NCI-H345 treated with DMSO at 0.1 percent for 48 hours (cell line): ENCODE results near the gene DTNB.
"Not testable (repeated sequence)": the region's sequence is repeated elsewhere in the genome, so short reads cannot be mapped to it uniquely, and the experiment has no call there.

Experiments
- DNase-seq: peaks from one replicate; lab custom pipeline; 2025; ENCODE audit not compliant: unreplicated experiment; lab: John Stamatoyannopoulos, UW

Gene DTNB

DNA sequence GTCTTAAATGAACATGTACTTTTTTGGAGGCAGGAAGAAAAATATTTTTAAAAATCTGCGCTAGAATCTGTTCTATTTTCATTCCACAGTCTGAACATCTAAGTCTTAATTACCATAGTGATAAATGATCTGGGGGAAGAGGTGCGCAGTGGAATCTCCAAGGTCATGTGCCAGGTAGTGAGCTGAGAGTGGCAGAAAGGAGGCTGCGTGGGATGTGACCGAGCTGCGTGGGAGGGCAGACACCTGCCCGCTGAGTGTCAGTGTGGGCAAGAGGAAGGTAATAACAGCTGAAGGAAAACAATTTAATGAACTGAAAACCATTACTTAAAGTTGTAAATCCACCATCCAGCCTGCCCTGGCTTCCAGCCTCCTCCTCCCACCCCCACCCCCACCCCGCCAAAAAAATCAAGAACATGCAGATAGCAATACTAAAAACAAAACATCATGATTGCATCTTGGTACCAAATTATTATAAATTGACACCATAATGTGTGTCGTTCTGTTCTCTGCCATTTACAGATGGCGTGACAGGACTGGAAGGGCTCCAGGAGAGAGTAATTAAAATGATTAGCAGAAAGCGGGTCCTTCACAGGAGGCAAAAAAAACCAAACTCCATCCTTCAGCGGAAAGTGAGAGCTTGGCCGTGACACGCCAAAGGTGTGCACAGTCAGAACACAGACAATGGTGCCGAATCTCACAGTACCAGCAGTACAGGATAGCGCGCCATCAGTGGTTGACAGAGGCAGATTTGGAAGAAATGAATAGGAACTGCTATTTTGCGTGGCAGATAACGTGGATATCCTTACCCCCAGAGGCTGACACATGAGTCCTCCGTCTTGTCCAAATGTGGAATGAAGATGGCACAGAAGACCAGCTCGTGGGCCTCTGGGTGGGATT lies 11.4 kb upstream of the DTNB start:
- no peak for DNase-seq

DNA sequence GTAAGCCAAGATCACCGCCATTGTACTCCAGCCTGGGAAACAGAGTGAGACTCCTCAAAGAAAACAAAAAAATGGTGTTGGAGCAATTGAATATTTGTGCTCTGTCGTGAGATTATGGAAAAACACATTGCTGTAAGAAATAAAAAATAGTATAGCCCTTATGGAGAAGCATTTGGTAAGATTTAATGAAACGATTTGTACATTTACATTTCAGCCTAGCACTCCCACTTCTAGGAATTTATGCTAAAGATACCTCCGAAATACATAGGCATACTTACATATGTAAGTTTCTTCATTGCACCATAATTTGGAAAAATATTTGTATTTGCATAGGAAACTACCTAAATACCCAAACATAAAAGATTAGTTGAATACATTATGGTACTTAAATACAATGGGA lies 8.7 kb upstream of the DTNB start:
- no peak for DNase-seq

DNA sequence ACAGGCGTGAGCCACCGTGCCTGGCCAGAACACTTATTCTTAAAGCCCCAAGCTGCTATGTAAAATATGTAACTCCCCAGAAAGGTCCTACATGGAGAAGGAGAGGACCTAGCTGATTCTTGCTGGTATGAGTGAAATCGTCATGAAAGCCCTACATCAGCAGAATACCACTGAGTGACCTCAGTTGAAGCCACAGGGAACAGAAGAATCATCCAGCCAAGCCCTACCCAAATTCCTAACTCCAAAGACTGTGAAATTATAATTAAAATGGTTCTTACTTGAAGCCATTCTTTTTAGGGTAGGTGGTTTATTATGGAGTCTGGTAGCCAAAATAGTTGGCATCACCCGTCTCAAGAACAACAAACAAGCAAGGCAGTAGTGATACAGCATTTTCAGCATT lies 4.5 kb upstream of the DTNB start:
- no peak for DNase-seq

DNA sequence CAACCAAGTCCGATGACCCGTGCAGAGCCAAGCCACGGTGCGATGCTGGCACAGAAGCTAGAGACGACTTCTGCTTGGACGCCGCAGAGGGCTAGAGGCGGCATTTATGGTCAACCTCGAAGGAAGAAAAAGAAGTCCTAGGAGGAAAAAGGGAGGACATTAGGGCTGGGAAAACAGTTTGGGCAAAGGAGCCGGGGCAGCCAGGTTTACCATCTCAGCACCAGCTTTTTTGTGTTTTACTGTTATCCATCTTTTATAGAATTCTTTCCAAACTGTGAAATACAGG lies 643 bp upstream of the DTNB start:
- DNase-seq = no peak

DNA sequence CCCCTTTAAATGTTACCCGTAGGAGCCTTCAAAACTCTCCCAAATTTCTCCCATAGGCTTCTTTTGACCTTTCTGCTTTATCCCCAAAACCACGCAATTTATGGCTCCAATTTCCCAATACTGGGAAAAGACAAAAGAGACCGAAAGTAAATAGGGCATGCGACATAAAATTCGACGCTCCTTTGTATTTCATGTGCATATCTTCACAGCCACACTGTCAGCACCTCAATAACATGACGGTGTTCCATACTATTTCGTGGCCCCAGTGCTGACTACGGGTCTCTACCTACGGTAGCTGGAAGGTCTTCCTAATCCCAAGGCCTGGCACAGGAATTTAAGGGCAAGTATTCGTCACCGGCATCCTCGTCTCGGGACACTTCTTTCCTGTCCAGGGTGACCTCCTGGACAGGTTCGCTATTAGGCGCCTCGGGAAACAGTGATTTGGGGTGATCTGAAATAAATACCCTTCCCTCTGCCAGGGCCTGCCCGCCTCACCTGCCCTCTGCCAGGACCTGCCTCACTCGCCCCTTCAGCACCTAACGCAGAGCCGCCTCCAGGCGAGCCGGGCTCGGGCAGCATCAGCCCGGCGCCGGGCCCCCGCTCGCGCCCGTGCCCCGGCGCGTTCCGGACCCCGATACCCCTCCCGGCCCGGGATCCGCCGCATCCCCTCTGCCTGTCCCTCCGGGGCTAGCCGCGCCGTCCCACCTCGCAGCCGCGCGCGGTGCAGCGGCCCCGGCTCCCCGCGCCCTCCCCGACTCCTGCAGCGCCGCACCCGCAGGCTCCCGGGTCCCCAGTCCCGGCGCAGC lies 680 bp downstream of the DTNB start:
- DNase-seq = peak; percentile 50

DNA sequence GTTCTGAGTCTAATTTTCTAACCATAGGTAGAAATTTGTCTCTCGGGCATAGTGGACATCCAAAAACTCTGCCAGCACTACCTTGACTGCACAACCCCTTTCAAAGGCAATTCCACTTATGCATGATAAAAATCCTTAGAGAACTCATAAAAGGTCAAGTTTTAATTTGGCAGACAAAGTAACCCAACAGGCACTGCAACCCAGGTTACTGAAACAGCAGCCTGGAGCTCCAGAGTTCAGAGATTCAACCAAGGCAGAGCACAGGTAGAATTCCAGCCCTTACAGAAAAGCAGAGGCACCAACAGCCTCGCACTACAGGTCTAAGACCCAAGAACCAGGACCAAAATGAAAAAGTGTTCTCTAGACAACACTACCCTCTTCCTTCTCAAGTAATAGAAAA lies 1.8 kb downstream of the DTNB start:
- DNase-seq = no peak

DNA sequence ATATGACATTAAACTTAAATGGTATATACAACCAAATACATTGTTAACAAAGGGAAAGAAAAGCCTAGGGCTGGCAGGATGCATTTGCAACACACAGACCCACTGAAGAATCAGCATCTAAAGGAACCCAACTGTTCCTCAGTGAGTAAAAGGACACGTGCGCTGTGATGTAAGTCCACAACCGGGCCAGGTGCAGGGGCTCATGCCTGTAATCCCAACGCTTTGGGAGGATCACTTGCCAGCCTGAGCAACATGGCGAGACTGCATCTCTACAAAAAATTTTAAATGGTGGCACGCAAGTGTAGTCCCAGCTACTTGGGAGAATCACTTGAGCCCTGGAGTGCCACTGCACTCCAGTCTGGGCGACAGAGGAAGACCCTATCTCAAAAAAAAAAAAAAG lies 3.9 kb downstream of the DTNB start:
- no peak for DNase-seq

DNA sequence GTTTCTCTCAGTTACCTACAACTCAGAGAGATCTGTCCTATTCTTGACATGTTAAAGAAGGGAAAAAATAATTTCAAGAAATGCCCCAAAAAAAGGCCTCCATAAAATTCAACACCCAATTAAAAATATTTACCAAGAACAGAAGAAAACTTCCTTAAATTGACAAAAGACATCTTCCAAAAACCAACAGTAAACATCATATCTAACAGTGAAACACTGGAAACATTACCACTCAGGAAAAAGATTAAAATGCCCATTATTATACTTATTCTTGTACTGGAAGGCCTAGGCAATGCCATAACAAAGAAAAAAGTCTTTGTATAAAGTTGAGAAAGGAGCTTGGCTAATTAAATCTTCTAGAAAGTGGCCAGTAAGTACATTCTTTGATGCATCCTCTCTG lies 7.2 kb downstream of the DTNB start:
- DNase-seq = no peak

DNA sequence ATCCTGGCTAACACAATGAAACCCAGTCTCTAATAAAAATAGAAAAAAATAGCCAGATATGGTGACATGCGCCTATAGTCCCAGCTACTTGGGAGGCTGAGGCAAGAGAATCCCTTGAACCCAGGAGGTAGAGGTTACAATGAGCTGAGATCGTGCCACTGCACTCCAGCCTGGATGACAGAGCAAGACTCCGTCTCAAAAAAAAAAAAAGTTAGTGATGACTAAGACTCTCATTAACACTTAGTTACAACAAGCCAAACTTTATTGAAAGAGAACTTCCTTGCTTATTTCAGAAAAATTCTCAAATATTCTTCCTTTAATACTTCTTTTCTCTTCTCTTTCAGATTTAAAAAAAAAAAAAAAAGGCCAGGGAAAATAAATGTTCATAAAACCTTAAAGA lies 7.9 kb downstream of the DTNB start:
- not testable (repeated sequence) for DNase-seq

DNA sequence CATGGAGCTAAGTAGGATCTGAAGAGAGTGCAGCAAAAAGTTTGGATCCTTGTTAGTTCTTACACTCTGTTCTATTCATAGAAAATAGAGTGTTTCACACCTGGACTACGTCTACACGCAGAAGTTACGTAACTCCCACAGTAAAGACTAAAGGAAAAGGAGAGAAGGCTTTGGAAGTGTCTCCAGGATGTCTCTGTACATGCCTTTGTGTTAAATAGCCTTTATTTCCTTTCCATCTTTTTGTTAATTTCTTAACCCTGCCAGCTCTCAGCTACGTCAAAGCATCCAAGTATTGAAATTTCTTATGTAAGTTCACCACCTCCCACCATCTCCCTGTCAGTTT lies 8.4 kb downstream of the DTNB start:
- DNase-seq = no peak

DNA sequence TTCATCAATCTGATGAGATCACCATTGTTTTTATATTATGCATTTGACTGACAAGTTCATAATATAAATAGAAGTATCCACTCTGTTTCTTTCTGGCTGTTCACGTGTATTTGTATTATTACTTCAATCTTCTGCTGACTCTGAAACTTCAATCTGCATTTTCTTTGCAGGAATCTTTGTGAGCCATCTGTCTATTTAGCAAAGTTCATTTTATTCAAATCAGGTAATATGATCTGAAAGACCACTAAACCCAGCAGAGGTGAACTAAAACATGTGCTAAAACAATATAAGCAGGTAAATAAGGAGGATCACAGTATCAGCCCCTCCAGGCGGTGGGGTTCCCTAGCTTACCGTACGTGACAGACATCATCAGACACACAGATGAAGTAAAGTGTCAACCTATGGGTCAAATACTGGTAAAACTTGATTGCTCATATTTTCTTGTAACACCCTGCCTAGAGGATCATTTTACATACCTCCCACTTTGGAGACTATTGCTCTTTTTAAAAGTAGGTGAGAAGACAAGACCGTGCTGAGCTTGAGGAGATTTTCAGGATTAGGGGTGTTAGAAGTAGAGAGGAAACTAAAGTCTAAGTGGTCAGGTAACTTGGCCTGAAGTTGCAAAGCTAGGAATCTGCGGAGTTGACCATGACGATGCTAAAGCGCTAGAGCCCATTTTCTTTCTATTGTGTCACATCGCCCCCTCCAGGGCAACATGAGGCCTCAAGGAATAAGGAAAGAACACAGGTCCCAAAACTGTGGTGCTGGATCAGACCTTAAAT lies 9.0 kb downstream of the DTNB start:
- peak; percentile 7 for DNase-seq

DNA sequence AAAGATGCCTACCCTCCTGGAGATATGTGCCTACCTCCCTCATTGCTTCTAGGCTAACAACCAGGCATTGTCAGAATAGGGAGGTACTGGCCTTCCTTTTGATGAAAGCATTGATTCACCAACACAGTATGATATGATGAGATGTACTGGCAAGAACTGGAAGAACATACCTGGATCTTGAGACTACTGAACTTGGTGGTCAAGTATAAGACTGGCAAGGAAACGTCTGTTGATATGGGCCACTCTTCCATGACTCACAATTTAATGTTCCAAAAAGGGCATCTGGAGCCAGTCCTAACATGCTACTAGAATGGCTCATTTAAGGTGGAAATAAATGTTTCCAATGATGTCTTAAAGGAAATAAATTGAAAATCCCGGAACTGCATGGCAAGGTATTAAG lies 18.1 kb downstream of the DTNB start:
- no peak for DNase-seq

DNA sequence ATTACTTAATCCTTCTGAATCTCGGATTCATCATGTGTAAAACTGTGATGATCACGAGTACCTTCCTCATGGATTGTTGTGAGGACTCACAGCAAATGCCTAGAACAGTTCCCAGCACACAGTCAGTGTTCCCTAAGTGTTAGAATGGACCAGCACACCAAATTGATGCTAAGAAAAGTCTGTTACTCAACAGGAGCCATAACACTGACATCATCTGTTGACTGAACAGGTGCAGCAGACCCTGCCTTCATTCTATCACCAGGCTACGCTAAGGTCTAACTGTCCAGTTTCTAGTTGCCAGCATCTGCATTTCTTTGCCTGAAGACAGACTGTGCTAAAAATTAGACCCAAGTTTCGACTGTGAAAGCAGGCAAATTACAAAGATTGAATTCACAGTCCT lies 18.6 kb downstream of the DTNB start:
- DNase-seq = no peak

DNA sequence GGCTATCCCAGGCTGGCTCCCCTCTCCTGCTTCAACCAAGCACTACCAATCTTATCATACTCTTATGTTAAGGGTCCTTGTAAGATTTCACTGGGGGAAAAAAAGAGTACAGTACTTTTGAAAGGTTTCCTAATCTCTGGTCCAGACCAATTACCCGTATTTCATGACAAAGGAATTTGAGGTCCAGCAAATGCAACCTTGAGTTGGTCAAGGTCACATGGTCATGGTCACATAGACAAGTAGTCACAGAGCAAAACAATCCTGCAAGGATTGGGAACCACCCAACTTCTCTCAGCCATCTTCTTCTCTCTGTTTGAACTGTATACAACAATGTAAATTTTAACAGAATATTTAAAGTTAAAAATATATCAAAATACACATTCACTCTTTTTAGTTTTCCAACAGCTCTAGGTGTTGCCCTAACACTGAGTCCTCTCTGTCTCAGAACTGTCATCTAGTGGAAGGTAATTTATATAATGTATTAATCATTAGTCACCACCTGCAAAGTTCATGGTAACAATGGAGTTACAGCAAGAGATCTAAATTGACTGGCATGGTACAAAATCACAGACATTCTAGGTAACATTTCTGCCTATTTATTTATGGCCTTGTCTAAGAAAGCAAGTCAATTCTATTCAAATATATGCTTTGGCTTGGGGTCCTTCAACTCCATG lies 21.5 kb downstream of the DTNB start:
- no peak for DNase-seq

DNA sequence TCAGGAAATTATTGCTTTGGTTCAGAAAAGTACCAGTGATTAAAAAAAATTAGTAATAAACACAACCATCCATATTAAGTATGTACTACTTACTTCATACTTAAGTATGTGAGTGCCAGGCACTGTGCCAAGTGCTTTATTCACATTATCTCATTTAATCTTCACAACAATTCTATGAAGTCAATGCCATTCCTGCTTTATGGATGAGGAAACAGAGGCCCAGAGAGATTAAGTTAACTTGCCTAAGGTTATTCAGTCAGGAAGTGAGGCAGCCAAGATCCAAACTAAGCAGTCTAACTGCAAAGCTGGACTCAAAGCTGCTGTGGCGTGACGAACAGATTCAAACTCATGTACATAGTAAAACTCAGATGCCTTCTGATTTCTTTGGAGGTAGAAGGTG lies 22.3 kb downstream of the DTNB start:
- DNase-seq = no peak

DNA sequence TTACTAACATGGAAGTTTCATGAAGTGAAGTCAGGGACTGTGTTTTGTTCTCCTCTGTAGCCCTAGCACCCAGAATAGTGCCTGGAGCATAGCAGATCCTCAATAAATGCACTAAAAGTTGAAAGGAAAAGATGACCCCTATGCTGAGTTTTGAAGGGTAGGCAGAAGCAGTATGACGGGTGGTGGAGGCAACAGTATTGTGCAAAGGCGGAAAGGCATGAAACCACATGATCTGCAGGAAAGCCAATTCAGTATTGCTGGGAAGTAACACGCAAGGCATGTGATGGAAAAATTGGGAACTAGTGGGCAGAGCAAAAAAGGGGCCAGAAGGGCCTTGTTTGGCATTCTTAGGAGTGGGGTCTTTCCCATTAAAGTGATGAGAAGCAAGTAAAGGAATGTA lies 23.1 kb downstream of the DTNB start:
- no peak for DNase-seq

DNA sequence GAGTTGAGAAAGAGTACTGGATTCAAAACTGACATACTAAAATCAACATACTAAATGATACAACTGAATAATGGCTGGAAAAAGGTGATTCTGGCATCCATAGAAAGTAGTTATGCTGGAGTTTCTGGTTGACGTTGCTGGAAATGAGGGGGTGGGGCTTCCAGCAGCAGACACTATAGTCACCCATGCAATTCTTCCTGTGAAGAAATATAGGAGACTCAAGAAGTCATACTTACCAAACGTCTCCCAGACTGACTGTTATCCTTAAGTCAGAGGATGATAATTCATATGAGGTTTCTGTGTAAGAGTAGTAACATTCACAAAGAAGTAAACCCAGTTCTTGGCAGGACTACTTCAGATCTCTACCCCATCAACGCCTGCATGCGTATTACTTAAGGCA lies 23.6 kb downstream of the DTNB start:
- no peak for DNase-seq

DNA sequence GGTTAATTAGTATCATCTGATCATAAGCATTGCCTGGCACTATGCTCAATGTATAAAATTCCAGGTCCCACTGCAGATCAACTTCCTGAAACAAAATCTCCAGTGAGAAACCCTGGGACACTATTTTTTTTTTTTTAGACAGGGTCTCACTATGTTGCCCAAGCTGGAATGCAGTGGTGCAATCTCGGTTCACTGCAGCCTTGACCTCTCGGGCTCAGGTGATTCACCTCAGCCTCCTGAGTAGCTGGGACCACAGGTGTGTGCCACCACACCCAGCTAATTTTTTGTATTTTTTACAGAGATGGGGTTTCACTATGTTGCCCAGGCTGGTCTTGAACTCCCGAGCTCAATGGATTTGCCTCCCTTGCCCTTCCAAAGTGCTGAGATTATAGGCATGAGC lies 31.1 kb downstream of the DTNB start:
- DNase-seq = no peak

DNA sequence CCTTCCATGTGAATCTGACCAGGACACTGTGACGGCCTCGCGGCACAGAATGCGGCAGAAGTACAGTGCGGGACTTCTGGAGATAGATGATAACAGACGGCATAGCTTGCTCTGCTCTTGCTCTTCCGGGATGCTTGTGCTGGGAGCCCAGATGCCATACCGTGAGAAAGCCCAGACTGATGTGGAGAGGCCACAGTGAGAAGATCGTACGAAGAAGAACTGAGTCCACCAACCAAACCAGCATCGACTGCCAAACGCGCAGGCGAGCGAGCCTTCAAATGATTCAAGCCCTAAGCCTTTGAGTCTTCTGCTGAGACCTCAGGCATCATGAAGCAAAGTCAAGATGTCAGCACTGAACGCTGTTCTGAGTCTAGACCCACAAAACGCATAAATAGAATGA lies 33.7 kb downstream of the DTNB start:
- no peak for DNase-seq

DNA sequence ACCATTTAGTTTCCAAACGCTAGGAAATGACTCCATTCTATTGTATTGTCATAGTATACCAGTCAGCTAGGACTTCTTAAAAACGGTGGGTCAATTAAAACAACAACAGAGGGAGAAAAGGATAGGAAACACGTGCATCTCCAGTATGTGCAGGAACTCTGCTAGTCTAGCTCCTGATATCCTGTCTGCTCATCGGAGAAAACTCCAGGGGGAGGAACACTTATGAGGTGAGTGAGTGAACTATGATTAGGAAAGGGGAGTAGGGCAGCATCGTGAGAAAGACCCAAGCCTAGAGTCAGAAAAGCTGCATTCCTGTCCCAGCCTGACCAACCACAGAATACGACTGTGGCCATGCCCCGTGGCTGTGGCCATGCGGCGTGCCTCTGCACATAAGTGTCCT lies 34.2 kb downstream of the DTNB start:
- DNase-seq = no peak

DNA sequence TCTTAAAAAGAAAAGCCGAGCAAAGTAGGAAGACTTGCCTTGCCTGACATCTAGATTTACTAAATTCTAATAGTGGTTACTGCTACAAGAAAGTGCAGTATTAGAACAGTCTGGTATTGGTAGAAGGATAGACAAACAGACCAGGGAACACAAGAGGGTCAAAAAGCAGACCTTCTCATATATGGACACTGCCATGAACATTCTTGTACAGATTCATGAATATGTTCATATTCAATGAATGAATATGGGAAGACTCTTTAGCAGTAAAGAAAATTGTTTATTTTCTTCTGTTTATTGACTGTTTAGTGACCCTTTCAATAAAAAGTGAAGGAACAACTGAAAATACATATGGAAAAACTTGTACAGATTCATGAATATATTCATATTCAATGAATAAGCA lies 37.6 kb downstream of the DTNB start:
- DNase-seq = no peak
